Astrocyte (in vitro differentiated cells and primary cell): Measurements from ENCODE around the gene MAN1C1.

ENCODE experiments used
- EZH2 ChIP-seq: IDR thresholded peaks from 2 replicates; pipeline ENCODE4 v1.6.1; 2012; ENCODE audit warnings: mild to moderate bottlenecking, low read length, inconsistent platforms; ENCODE audit not compliant: insufficient read depth
- TF ChIP-seq, protein P1 (sequence below): IDR thresholded peaks from 2 replicates; pipeline ENCODE4 v1.5.1; 2011; ENCODE audit warnings: low read depth, mild to moderate bottlenecking, inconsistent platforms, low read length, moderate library complexity; ENCODE audit not compliant: insufficient read depth

GRCh38 chr1:25770541-25771220 lies 154.1 kb downstream of the MAN1C1 start:
- TF ChIP-seq, protein P1, sequence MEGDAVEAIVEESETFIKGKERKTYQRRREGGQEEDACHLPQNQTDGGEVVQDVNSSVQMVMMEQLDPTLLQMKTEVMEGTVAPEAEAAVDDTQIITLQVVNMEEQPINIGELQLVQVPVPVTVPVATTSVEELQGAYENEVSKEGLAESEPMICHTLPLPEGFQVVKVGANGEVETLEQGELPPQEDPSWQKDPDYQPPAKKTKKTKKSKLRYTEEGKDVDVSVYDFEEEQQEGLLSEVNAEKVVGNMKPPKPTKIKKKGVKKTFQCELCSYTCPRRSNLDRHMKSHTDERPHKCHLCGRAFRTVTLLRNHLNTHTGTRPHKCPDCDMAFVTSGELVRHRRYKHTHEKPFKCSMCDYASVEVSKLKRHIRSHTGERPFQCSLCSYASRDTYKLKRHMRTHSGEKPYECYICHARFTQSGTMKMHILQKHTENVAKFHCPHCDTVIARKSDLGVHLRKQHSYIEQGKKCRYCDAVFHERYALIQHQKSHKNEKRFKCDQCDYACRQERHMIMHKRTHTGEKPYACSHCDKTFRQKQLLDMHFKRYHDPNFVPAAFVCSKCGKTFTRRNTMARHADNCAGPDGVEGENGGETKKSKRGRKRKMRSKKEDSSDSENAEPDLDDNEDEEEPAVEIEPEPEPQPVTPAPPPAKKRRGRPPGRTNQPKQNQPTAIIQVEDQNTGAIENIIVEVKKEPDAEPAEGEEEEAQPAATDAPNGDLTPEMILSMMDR = no peak
- TF ChIP-seq EZH2 = no peak
